Cardiac septum (tissue), 1 donor: Measurements from ENCODE around the gene AP1AR. TPM values are rescaled to one million over a fixed set of nuclear protein-coding genes. Genes with fewer than 3 reads are reported as not detected.
"Not testable (repeated sequence)": the region's sequence is repeated elsewhere in the genome, so short reads cannot be mapped to it uniquely, and the experiment has no call there.

Experiments
- DNase-seq: peaks from one replicate; pipeline ENCODE4 v3.0.0-alpha.2; 2020; ENCODE audit warnings: low spot score
- intact Hi-C: fragments of 100-400 bp; cut with DNase I; formaldehyde crosslinking; loops from one replicate; pipeline ENCODE4 v1.14.0; 2022
- total RNA-seq: library from RNA; stranded (reverse); fragmentation: NEBNext Ultra II Directional; extraction: Animal tissue kit (Norgen Biotek cat#: 25700); gene quantifications from one replicate; pipeline ENCODE4 v1.2.1, GENCODE V29; 2021
- donor health status: DM: no; HTN: no; CAD: no.

The AP1AR gene
- total RNA-seq, 1 donor from 2014 or later, result 10.7 TPM

- DNase-seq, result no peak
- intact Hi-C loops, result no loop called here
Measured at GRCh38 chr4:112296949-112297880, 65.6 kb downstream of the AP1AR start, which contains the start of gene ALPK1. Gene ALPK1 (plus strand): TSS chr4:112297369.

- intact Hi-C loops, result loop anchor here (2.0 kb wide), 1 partner anchor 15 kb away; the partner anchor contains the start of gene TIFA
- no peak for DNase-seq
Measured at GRCh38 chr4:112299721-112300120, 68.1 kb downstream of the AP1AR start.

- no peak for DNase-seq
- intact Hi-C loops, result no loop called here
Measured at GRCh38 chr4:112302320-112303274, 71.0 kb downstream of the AP1AR start.

GRCh38 chr4:112305477-112305876, 73.9 kb downstream of the AP1AR start:
- DNase-seq, intact Hi-C loops: not testable (repeated sequence)

GRCh38 chr4:112309263-112309791, 77.7 kb downstream of the AP1AR start:
- DNase-seq, intact Hi-C loops: not testable (repeated sequence)

- intact Hi-C loops, result no loop called here
- DNase-seq, result no peak
Measured at GRCh38 chr4:112311516-112311915, 79.9 kb downstream of the AP1AR start.

GRCh38 chr4:112312610-112313239, 81.1 kb downstream of the AP1AR start:
- intact Hi-C loops, result no loop called here
- DNase-seq, result no peak

- intact Hi-C loops, result no loop called here
- no peak for DNase-seq
Measured at GRCh38 chr4:112315446-112315845, 83.9 kb downstream of the AP1AR start.

GRCh38 chr4:112316360-112316759, 84.8 kb downstream of the AP1AR start:
- no peak for DNase-seq
- intact Hi-C loops, result no loop called here

- no peak for DNase-seq
- intact Hi-C loops, result no loop called here
Measured at GRCh38 chr4:112318239-112319142, 86.9 kb downstream of the AP1AR start.

Other genes starting within 250 kb of the AP1AR start
- 6.7 TPM for gene FAM241A, start 86.3 kb upstream of the AP1AR start, total RNA-seq
- gene TIFA, start 54.1 kb downstream of the AP1AR start, total RNA-seq, result 4.0 TPM
- 4.9 TPM for gene ALPK1, start 65.6 kb downstream of the AP1AR start, total RNA-seq